ENCODE data around the gene FCHSD2. TPM values are rescaled to one million over a fixed set of nuclear protein-coding genes. Genes with fewer than 3 reads are reported as not detected.

FCHSD2 gene
- total RNA-seq, 1 experiment from 2014 or later, result 22.6 TPM

- no peak for DNase-seq
- no peaks in the 10 kb centered on the region for H3K79me2 ChIP-seq (ENCODE audit: low read depth)
- H3K27me3 ChIP-seq (ENCODE audit: insufficient read depth, low read depth), result no peaks in the 10 kb centered on the region
- TF ChIP-seq CTCF (conservative IDR thresholded peaks at IDR 0.05), result no peak
- no peak for TF ChIP-seq EZH2 (IDR thresholded peaks at IDR 0.05; ENCODE audit: low read depth)
- intact Hi-C loops (cut with micrococcal nuclease; ENCODE audit: unreplicated experiment), result no loop called here
- no peaks in the 10 kb centered on the region for H3K9me3 ChIP-seq (ENCODE audit: insufficient read depth, low read depth)
- no peaks in the 10 kb centered on the region for H3F3A ChIP-seq (ENCODE audit: insufficient read depth, low read depth)
- no peaks in the 10 kb centered on the region for H4K20me1 ChIP-seq (ENCODE audit: insufficient read depth)
- no peak overlapping the region for H2AFZ ChIP-seq
- no peaks in the 10 kb centered on the region for H3K4me1 ChIP-seq (replicated peaks; ENCODE audit: insufficient read depth)
- no TSS peak for BruUV-seq (replicated peaks)
- no peak overlapping the region for H3K4me2 ChIP-seq
- H3K36me3 ChIP-seq (ENCODE audit: low read depth), result no peaks in the 10 kb centered on the region
- H3K27ac ChIP-seq, result no peak overlapping the region
- POLR2A ChIA-PET (ENCODE audit: unreplicated experiment), result interaction anchor here (0.6 kb wide), 2 partner anchors 169 to 803 kb away, joined by 5 to 6 read pairs; no protein-coding TSS in a partner anchor
- H3K4me3 ChIP-seq, result no peak overlapping the region
- CTCF ChIA-PET, result interaction anchor here (0.5 kb wide), 1 partner anchor 11 kb away, joined by 3 read pairs; no protein-coding TSS in a partner anchor
- no peaks in the 10 kb centered on the region for H3K9me2 ChIP-seq (ENCODE audit: insufficient read depth)
These were observed 271.0 kb downstream of the FCHSD2 start for GRCh38 chr11:72871119-72871518.

GRCh38 chr11:72869831-72870230, 272.3 kb downstream of the FCHSD2 start:
- no peak overlapping the region for H3K4me2 ChIP-seq
- H3K9me2 ChIP-seq (ENCODE audit: insufficient read depth), result no peaks in the 10 kb centered on the region
- no peaks in the 10 kb centered on the region for H4K20me1 ChIP-seq (ENCODE audit: insufficient read depth)
- H3K36me3 ChIP-seq (ENCODE audit: low read depth), result no peaks in the 10 kb centered on the region
- H2AFZ ChIP-seq, result no peak overlapping the region
- BruUV-seq (replicated peaks), result no TSS peak
- no peaks in the 10 kb centered on the region for H3K4me1 ChIP-seq (replicated peaks; ENCODE audit: insufficient read depth)
- TF ChIP-seq CTCF (conservative IDR thresholded peaks at IDR 0.05) (no peak), EZH2 (IDR thresholded peaks at IDR 0.05; ENCODE audit: low read depth) (no peak)
- POLR2A ChIA-PET (ENCODE audit: unreplicated experiment), result no interaction called here
- H3K4me3 ChIP-seq, result no peak overlapping the region
- CTCF ChIA-PET, result no interaction called here
- no peaks in the 10 kb centered on the region for H3F3A ChIP-seq (ENCODE audit: insufficient read depth, low read depth)
- H3K27me3 ChIP-seq (ENCODE audit: insufficient read depth, low read depth), result no peaks in the 10 kb centered on the region
- intact Hi-C loops (cut with micrococcal nuclease; ENCODE audit: unreplicated experiment), result no loop called here
- no peak overlapping the region for H3K27ac ChIP-seq
- no peak for DNase-seq
- H3K79me2 ChIP-seq (ENCODE audit: low read depth), result no peaks in the 10 kb centered on the region
- H3K9me3 ChIP-seq (ENCODE audit: insufficient read depth, low read depth), result no peaks in the 10 kb centered on the region

- Histone ChIP-seq H3K9me3 (ENCODE audit: insufficient read depth, low read depth) (no peaks in the 10 kb centered on the region), H4K20me1 (ENCODE audit: insufficient read depth) (no peaks in the 10 kb centered on the region), H2AFZ (no peak overlapping the region), H3K79me2 (ENCODE audit: low read depth) (no peaks in the 10 kb centered on the region), H3K27ac (no peak overlapping the region), H3F3A (ENCODE audit: insufficient read depth, low read depth) (no peaks in the 10 kb centered on the region), H3K4me1 (replicated peaks; ENCODE audit: insufficient read depth) (no peaks in the 10 kb centered on the region), H3K4me2 (no peak overlapping the region), H3K4me3 (no peak overlapping the region), H3K9me2 (ENCODE audit: insufficient read depth) (no peaks in the 10 kb centered on the region), H3K27me3 (ENCODE audit: insufficient read depth, low read depth) (no peaks in the 10 kb centered on the region), H3K36me3 (ENCODE audit: low read depth) (no peaks in the 10 kb centered on the region)
- no TSS peak for BruUV-seq (replicated peaks)
- DNase-seq, result no peak
- CTCF ChIA-PET, result no interaction called here
- POLR2A ChIA-PET (ENCODE audit: unreplicated experiment), result interaction anchor here (0.5 kb wide), 1 partner anchor 55 kb away, joined by 4 read pairs; no protein-coding TSS in a partner anchor
- intact Hi-C loops (cut with micrococcal nuclease; ENCODE audit: unreplicated experiment), result no loop called here
- TF ChIP-seq EZH2 (IDR thresholded peaks at IDR 0.05; ENCODE audit: low read depth), result no peak
- no peak for TF ChIP-seq CTCF (conservative IDR thresholded peaks at IDR 0.05)
These were observed 274.1 kb downstream of the FCHSD2 start for GRCh38 chr11:72867970-72868369.

Data from PC-9 (cell line).